WERI-Rb-1 (cell line): ENCODE data around the gene OTOG.

Experiments
- DNase-seq: peaks from one replicate; pipeline ENCODE4 v3.0.0-alpha.2; 2020
- H3K27ac ChIP-seq: fragments of 250-450 bp; sonication (Bioruptor Pico); 2 replicates; pipeline ENCODE4 v1.5.1; 2020; ENCODE audit warnings: mild to moderate bottlenecking, moderate library complexity
- H3K27me3 ChIP-seq: fragments of 250-450 bp; sonication (Bioruptor Pico); 2 replicates; pipeline ENCODE4 v1.5.1; 2021; ENCODE audit warnings: mild to moderate bottlenecking, low read depth, moderate library complexity; ENCODE audit not compliant: insufficient read depth, severe bottlenecking
- H3K36me3 ChIP-seq: fragments of 250-450 bp; sonication (Bioruptor Pico); 2 replicates; pipeline ENCODE4 v1.5.1; 2020; ENCODE audit warnings: mild to moderate bottlenecking, moderate library complexity
- H3K4me3 ChIP-seq: 2 replicates; pipeline ENCODE4 v1.5.1; 2011; ENCODE audit warnings: low read depth, mild to moderate bottlenecking, control low read depth, low read length
- H3K9me3 ChIP-seq: fragments of 250-450 bp; sonication (Bioruptor Pico); 2 replicates; pipeline ENCODE4 v1.5.1; 2021; ENCODE audit warnings: mild to moderate bottlenecking, moderate library complexity; ENCODE audit not compliant: severe bottlenecking
- CTCF ChIP-seq: IDR thresholded peaks from 2 replicates; pipeline ENCODE4 v1.5.1; 2011; ENCODE audit warnings: low read depth, mild to moderate bottlenecking, control low read depth, inconsistent platforms, low read length

OTOG gene

DNA sequence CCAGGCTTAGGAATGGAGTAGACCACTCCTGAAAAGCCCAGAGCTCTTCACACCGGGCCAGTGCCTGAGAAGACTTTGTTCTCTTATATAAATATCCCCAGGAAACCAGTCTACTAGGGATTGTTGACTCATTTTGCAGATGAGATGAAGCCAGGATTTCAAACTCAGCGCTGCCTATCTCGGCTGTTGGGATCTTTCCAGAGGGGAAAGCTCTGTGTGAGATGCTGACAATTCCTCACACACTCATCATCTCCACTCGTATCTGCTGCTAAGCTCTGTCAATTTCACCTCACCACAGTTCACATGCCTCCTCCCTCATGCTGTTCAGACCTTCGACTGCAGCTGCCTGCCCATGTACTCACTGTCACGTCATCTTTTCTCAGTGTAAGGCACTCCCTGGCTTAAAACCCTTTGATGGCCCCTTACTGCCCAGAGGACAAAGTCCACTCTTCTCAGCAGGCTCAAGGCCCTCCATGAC is 15.4 kb upstream of the OTOG start:
- Histone ChIP-seq H3K4me3 (no peak overlapping the region), H3K27ac (no peak overlapping the region), H3K27me3 (no peaks in the 10 kb centered on the region), H3K9me3 (no peaks in the 10 kb centered on the region), H3K36me3 (no peaks in the 10 kb centered on the region)
- DNase-seq = no peak
- TF ChIP-seq CTCF = no peak

GRCh38 chr11:17532784-17533183 is 14.3 kb upstream of the OTOG start:
- Histone ChIP-seq H3K36me3 (no peaks in the 10 kb centered on the region), H3K4me3 (no peak overlapping the region), H3K9me3 (no peaks in the 10 kb centered on the region), H3K27ac (no peak overlapping the region), H3K27me3 (no peaks in the 10 kb centered on the region)
- no peak for DNase-seq
- TF ChIP-seq CTCF = no peak

GRCh38 chr11:17533341-17533740 is 13.7 kb upstream of the OTOG start:
- no peaks in the 10 kb centered on the region for H3K9me3 ChIP-seq
- DNase-seq = no peak
- no peaks in the 10 kb centered on the region for H3K27me3 ChIP-seq
- no peak overlapping the region for H3K27ac ChIP-seq
- TF ChIP-seq CTCF = no peak
- no peaks in the 10 kb centered on the region for H3K36me3 ChIP-seq
- H3K4me3 ChIP-seq = no peak overlapping the region

DNA sequence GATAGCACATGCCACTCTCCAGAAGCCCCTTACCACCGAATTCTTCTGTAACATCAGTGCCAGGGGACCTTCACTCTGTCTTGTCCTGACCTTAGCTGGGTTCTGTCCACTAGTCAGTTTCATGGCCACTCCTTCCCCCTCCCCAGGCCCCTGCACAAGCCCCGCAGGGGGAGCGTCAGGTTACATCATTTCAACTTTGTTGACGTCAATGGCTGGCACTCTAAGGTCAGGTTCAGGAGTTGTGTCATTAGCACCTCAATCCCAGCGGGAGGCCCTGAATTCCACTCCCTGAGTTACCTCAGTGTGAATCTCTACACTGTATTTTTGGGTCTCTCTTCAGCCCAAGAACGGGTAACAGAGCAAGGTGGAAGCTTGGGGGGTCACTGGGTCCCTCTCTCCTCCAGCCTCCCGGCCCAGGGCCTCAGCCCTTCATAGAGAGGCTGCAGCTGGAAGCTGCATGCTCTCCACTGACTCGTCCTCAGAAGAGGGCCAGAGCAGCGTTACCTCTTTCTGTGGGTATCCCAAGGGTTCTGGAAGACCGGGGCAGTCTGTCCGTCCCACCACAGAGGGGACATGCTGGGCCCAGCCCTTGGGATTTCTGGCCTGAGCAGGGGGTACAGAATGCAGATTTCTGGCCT is 13.2 kb upstream of the OTOG start:
- H3K4me3 ChIP-seq = no peak overlapping the region
- H3K27me3 ChIP-seq = no peaks in the 10 kb centered on the region
- no peak for TF ChIP-seq CTCF
- DNase-seq = no peak
- H3K27ac ChIP-seq = no peak overlapping the region
- no peaks in the 10 kb centered on the region for H3K9me3 ChIP-seq
- H3K36me3 ChIP-seq = no peaks in the 10 kb centered on the region

GRCh38 chr11:17535488-17535887 is 11.6 kb upstream of the OTOG start:
- Histone ChIP-seq H3K27ac (no peak overlapping the region), H3K27me3 (no peaks in the 10 kb centered on the region), H3K9me3 (no peaks in the 10 kb centered on the region), H3K4me3 (no peak overlapping the region), H3K36me3 (no peaks in the 10 kb centered on the region)
- DNase-seq = no peak
- TF ChIP-seq CTCF = no peak

DNA sequence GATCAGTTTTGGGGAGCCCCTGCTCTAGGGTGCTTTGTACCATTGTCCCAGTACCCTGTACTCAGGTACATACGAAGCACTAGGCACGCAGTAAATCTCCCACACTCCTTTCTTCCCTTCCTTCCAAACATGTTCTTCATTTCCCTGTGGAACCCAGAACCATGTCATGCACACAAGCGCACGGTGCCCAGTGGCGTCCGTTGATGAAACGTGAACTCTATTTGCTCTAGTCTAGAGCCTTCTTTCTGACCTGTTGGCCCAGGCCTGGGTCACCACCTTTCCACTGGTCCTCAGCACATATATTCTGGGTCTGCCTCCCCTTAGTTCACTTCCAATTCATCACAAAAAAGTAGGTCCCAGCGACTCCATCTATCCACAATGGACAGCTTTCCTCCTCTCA is 9.8 kb upstream of the OTOG start:
- Histone ChIP-seq H3K27ac (no peak overlapping the region), H3K4me3 (no peak overlapping the region), H3K9me3 (no peaks in the 10 kb centered on the region), H3K27me3 (no peaks in the 10 kb centered on the region), H3K36me3 (no peaks in the 10 kb centered on the region)
- TF ChIP-seq CTCF = no peak
- DNase-seq = no peak
